Mucosa of descending colon (tissue), 3 donors: ENCODE results near the gene STK25. TPM values are rescaled to one million over a fixed set of nuclear protein-coding genes. Genes with fewer than 3 reads are reported as not detected.

ENCODE experiments used
- ATAC-seq: fragments of 200-7000 bp; cut with Tn5 transposase; one replicate; pipeline ENCODE4 v1.9.1; 2020; ENCODE audit warnings: mild to moderate bottlenecking, moderate library complexity
- DNase-seq, 3 donors: peaks; one replicate each; pipeline ENCODE4 v3.0.0-alpha.2; 2020
- H3K36me3 ChIP-seq: fragments of 200-600 bp; one replicate; pipeline ENCODE4 v1.8.0; 2021; ENCODE audit warnings: low read depth, mild to moderate bottlenecking
- H3K4me1 ChIP-seq: fragments of 200-600 bp; one replicate; pipeline ENCODE4 v1.8.0; 2021; ENCODE audit warnings: low read depth, mild to moderate bottlenecking
- H3K4me3 ChIP-seq: fragments of 200-600 bp; one replicate; pipeline ENCODE4 v1.8.0; 2021; ENCODE audit warnings: mild to moderate bottlenecking
- H3K9me3 ChIP-seq: fragments of 200-600 bp; one replicate; pipeline ENCODE4 v1.8.0; 2021; ENCODE audit warnings: mild to moderate bottlenecking
- CTCF ChIP-seq: fragments of 200-600 bp; IDR thresholded peaks from one replicate; pipeline ENCODE4 v1.8.0; 2022; ENCODE audit warnings: antibody characterized with exemption, mild to moderate bottlenecking
- intact Hi-C, 2 donors: fragments of 100-400 bp; cut with DNase I in 1 of 2; cut with micrococcal nuclease in 1 of 2; formaldehyde crosslinking; loops; one replicate each; pipeline versions ENCODE4 v1.11.0 to v1.11.1; 2022; cut with DNase I, micrococcal nuclease
- total RNA-seq, 3 donors: library from RNA; stranded (reverse); fragmentation: NEBNext Ultra II Directional in 2 of 3; extraction: Animal tissue kit (Norgen Biotek cat#: 25700) in 2 of 3; gene quantifications; one replicate each; pipeline versions ENCODE4 v1.2.1 to v1.2.4, GENCODE V29; 2021 to 2023
- donor health status: DM: no; HTN: no; CAD: no; lungs with moderate emphysema.
- donor health status: DM: no; HTN: no; CAD: no.
- donor health status: DM: no; HTN: yes; CAD: no.

The STK25 gene
- total RNA-seq, 3 donors from 2014 or later, result 89.8 to 137 (median 129) TPM

- Histone ChIP-seq H3K4me3 (no peak overlapping the region), H3K36me3 (no peaks in the 10 kb centered on the region), H3K4me1 (no peaks in the 10 kb centered on the region), H3K9me3 (no peaks in the 10 kb centered on the region)
- intact Hi-C loops, result no loop called here
- ATAC-seq (no peak), DNase-seq (no peak)
- TF ChIP-seq CTCF, result no peak
Observed at GRCh38 chr2:241475267-241475666, 33.1 kb downstream of the STK25 start.

GRCh38 chr2:241473399-241473798, 35.0 kb downstream of the STK25 start:
- ATAC-seq (no peak), DNase-seq (no peak)
- H3K9me3 ChIP-seq, result no peaks in the 10 kb centered on the region
- no peaks in the 10 kb centered on the region for H3K36me3 ChIP-seq
- H3K4me1 ChIP-seq, result no peaks in the 10 kb centered on the region
- no peak for TF ChIP-seq CTCF
- no peak overlapping the region for H3K4me3 ChIP-seq
- intact Hi-C loops, result no loop called here

- ATAC-seq, result no peak
- no peaks in the 10 kb centered on the region for H3K36me3 ChIP-seq
- H3K4me1 ChIP-seq, result no peaks in the 10 kb centered on the region
- no peak for TF ChIP-seq CTCF
- intact Hi-C loops, result no loop called here
- no peak for DNase-seq
- H3K4me3 ChIP-seq, result no peak overlapping the region
- H3K9me3 ChIP-seq, result no peaks in the 10 kb centered on the region
Observed at GRCh38 chr2:241469746-241470145, 38.6 kb downstream of the STK25 start.

- Histone ChIP-seq H3K9me3 (no peaks in the 10 kb centered on the region), H3K4me1 (no peaks in the 10 kb centered on the region), H3K4me3 (no peak overlapping the region), H3K36me3 (no peaks in the 10 kb centered on the region)
- intact Hi-C loops, result no loop called here
- DNase-seq, result no peak
- ATAC-seq, result no peak
- TF ChIP-seq CTCF, result no peak
Observed at GRCh38 chr2:241468476-241468781, 40.0 kb downstream of the STK25 start.

- no peak for TF ChIP-seq CTCF
- intact Hi-C loops, result no loop called here
- Histone ChIP-seq H3K4me1 (no peaks in the 10 kb centered on the region), H3K36me3 (no peaks in the 10 kb centered on the region), H3K4me3 (no peak overlapping the region), H3K9me3 (no peaks in the 10 kb centered on the region)
- no peak for DNase-seq
- ATAC-seq, result no peak
Observed at GRCh38 chr2:241467777-241468475, 40.5 kb downstream of the STK25 start.

GRCh38 chr2:241466230-241466629, 42.2 kb downstream of the STK25 start:
- Histone ChIP-seq H3K4me3 (no peak overlapping the region), H3K4me1 (peaks cover 6% of the 10 kb centered on the region), H3K9me3 (no peaks in the 10 kb centered on the region), H3K36me3 (no peaks in the 10 kb centered on the region)
- TF ChIP-seq CTCF, result no peak
- no peak for ATAC-seq
- DNase-seq, result no peak
- intact Hi-C loops, result no loop called here
